Measurements from ENCODE around the gene DBH.

Gene DBH

GRCh38 chr9:133645021-133645765 is 9.0 kb downstream of the DBH start:
- no peak for DNase-seq

- no peak for DNase-seq
Observed at GRCh38 chr9:133647148-133647547, 11.0 kb downstream of the DBH start.

GRCh38 chr9:133647765-133648469 is 11.8 kb downstream of the DBH start:
- DNase-seq = no peak

- no peak for DNase-seq
Observed at GRCh38 chr9:133649194-133649593, 13.0 kb downstream of the DBH start.

GRCh38 chr9:133650026-133650425 is 13.9 kb downstream of the DBH start:
- DNase-seq = no peak

- DNase-seq = no peak
Observed at GRCh38 chr9:133653638-133654037, 17.5 kb downstream of the DBH start.

- DNase-seq = no peak
Observed at GRCh38 chr9:133654736-133655657, 18.8 kb downstream of the DBH start.

GRCh38 chr9:133655701-133656100 is 19.5 kb downstream of the DBH start:
- no peak for DNase-seq

- no peak for DNase-seq
Observed at GRCh38 chr9:133656211-133657119, 20.3 kb downstream of the DBH start.

- no peak for DNase-seq
Observed at GRCh38 chr9:133657120-133657661, 21.0 kb downstream of the DBH start.

- DNase-seq = no peak
Observed at GRCh38 chr9:133658442-133659431, 22.6 kb downstream of the DBH start.

GRCh38 chr9:133659516-133659915 is 23.4 kb downstream of the DBH start:
- no peak for DNase-seq

- no peak for DNase-seq
Observed at GRCh38 chr9:133661846-133662540, 25.8 kb downstream of the DBH start.

- DNase-seq = peak; percentile 35
Observed at GRCh38 chr9:133664173-133665050, 28.2 kb downstream of the DBH start.

GRCh38 chr9:133665096-133665495 is 28.9 kb downstream of the DBH start:
- no peak for DNase-seq

GRCh38 chr9:133665535-133665934 is 29.4 kb downstream of the DBH start:
- no peak for DNase-seq

GRCh38 chr9:133666387-133666786 is 30.2 kb downstream of the DBH start:
- DNase-seq = no peak

- no peak for DNase-seq
Observed at GRCh38 chr9:133666845-133667244, 30.7 kb downstream of the DBH start.

All from SHP77 treated with DMSO at 0.1 percent for 48 hours (cell line).